NCI-H1417 (cell line): ENCODE measurements around the gene SORL1.
"Not testable (repeated sequence)": the region's sequence is repeated elsewhere in the genome, so short reads cannot be mapped to it uniquely, and the experiment has no call there.

Experiments used
- DNase-seq, 3 experiments: peaks; one replicate each; lab custom pipeline; 2025; lab: John Stamatoyannopoulos, UW

The SORL1 gene

GRCh38 chr11:121563900-121564822 lies 112.0 kb downstream of the SORL1 start:
- DNase-seq: peak in 2 of 3 experiments; percentile 32 to 60

- peak in 2 of 3 experiments; percentile 20 to 28 for DNase-seq
Measured at GRCh38 chr11:121564948-121565684, 113.0 kb downstream of the SORL1 start.

- DNase-seq: peak in 2 of 3 experiments; percentile 12 to 61
Measured at GRCh38 chr11:121566279-121567168, 114.4 kb downstream of the SORL1 start.

GRCh38 chr11:121567995-121568394 lies 115.9 kb downstream of the SORL1 start:
- peak in 1 of 3 experiments; percentile 6 for DNase-seq

GRCh38 chr11:121569332-121570299 lies 117.5 kb downstream of the SORL1 start:
- DNase-seq: not testable (repeated sequence)

GRCh38 chr11:121570453-121570852 lies 118.3 kb downstream of the SORL1 start:
- DNase-seq: no peak

GRCh38 chr11:121571506-121571905 lies 119.4 kb downstream of the SORL1 start:
- DNase-seq: peak in 1 of 3 experiments; percentile 38

- peak in 2 of 3 experiments; percentile 14 to 15 for DNase-seq
Measured at GRCh38 chr11:121572571-121573059, 120.5 kb downstream of the SORL1 start.

- no peak for DNase-seq
Measured at GRCh38 chr11:121574801-121575200, 122.7 kb downstream of the SORL1 start.

- peak in 1 of 3 experiments; percentile 36 for DNase-seq
Measured at GRCh38 chr11:121575250-121575962, 123.3 kb downstream of the SORL1 start.

- DNase-seq: no peak
Measured at GRCh38 chr11:121575963-121576290, 123.8 kb downstream of the SORL1 start.

GRCh38 chr11:121576531-121576930 lies 124.4 kb downstream of the SORL1 start:
- no peak for DNase-seq

- no peak for DNase-seq
Measured at GRCh38 chr11:121577106-121577848, 125.2 kb downstream of the SORL1 start.

GRCh38 chr11:121578251-121578976 lies 126.3 kb downstream of the SORL1 start:
- DNase-seq: no peak

- DNase-seq: no peak
Measured at GRCh38 chr11:121580154-121580553, 128.0 kb downstream of the SORL1 start.

- no peak for DNase-seq
Measured at GRCh38 chr11:121581607-121582006, 129.5 kb downstream of the SORL1 start.

- DNase-seq: no peak
Measured at GRCh38 chr11:121582296-121582695, 130.2 kb downstream of the SORL1 start.

GRCh38 chr11:121583825-121584224 lies 131.7 kb downstream of the SORL1 start:
- no peak for DNase-seq
